Prostate gland (tissue), 1 donor: ENCODE data around the gene RNF112.
"Not testable (repeated sequence)": the region's sequence is repeated elsewhere in the genome, so short reads cannot be mapped to it uniquely, and the experiment has no call there.

ENCODE experiments used
- POLR2A ChIP-seq: fragments of 450-650 bp; IDR thresholded peaks from one replicate; pipeline ENCODE4 v1.6.1; 2016; ENCODE audit warnings: antibody characterized with exemption, mild to moderate bottlenecking
- POLR2AphosphoS5 ChIP-seq: sonication (generic); formaldehyde crosslinking; IDR thresholded peaks from one replicate; pipeline ENCODE4 v1.6.1; 2017; ENCODE audit warnings: antibody characterized with exemption

DNA sequence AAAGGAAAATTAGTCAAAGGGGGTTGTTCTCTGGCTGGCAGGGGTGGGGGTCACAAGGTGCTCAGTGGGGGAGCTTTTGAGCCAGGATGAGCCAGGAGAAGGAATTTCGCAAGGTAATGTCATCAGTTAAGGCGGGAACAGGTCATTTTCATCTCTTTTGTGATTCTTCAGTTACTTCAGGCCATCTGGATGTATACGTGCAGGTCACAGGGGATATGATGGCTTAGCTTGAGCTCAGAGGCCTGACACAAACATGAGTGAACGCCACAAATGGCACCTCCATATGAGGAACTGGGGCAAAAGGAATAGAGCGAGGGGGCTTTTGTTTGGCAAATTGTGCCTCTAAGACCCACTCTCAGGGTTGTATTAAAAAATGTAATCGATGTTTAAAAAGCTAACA is 47.4 kb downstream of the RNF112 start:
- not testable (repeated sequence) for TF ChIP-seq POLR2A, POLR2AphosphoS5
